Astrocyte of the cerebellum (primary cell): ENCODE results near the gene XCL1.

Experiments used
- DNase-seq: peaks from one replicate; pipeline ENCODE4 v3.0.0-alpha.2; 2011; ENCODE audit warnings: low read depth
- H3K4me3 ChIP-seq: 2 replicates; pipeline ENCODE4 v1.5.1; 2011; ENCODE audit warnings: mild to moderate bottlenecking, low read depth, low read length, moderate library complexity
- in situ Hi-C: cut with HindIII; loops from 2 replicates; pipeline ENCODE4 v1.10.0; 2017; ENCODE audit warnings: low sequenced_read_pairs
- TF ChIP-seq, protein P1 (sequence below): IDR thresholded peaks from 2 replicates; pipeline ENCODE4 v1.5.1; 2012; ENCODE audit warnings: low read length, low read depth, moderate library complexity, mild to moderate bottlenecking; ENCODE audit errors: missing control alignments

Gene XCL1

DNA sequence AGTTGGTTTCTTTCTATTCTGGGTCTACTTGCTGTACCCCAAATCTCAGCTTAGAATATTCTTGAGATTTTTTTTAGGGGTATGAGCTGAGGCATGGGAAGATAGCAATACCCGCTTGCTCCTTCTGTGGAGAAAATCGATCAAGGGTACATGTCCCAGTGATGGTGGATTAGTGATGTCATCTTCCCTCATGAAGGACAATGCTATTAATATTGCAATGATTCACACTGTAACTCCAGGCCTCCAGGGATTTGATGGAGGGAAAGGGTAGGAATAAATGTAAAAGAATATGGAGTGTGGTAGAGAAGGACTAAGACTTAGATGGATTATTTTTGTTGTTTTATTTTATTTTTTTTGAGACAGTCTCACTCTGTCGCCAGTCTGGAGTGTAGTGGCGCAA is 47.4 kb downstream of the XCL1 start:
- H3K4me3 ChIP-seq: no peak overlapping the region
- in situ Hi-C loops: loop anchor here (25.0 kb wide), 1 partner anchor 713 kb away; no protein-coding TSS in a partner anchor
- DNase-seq: no peak
- TF ChIP-seq, protein P1, sequence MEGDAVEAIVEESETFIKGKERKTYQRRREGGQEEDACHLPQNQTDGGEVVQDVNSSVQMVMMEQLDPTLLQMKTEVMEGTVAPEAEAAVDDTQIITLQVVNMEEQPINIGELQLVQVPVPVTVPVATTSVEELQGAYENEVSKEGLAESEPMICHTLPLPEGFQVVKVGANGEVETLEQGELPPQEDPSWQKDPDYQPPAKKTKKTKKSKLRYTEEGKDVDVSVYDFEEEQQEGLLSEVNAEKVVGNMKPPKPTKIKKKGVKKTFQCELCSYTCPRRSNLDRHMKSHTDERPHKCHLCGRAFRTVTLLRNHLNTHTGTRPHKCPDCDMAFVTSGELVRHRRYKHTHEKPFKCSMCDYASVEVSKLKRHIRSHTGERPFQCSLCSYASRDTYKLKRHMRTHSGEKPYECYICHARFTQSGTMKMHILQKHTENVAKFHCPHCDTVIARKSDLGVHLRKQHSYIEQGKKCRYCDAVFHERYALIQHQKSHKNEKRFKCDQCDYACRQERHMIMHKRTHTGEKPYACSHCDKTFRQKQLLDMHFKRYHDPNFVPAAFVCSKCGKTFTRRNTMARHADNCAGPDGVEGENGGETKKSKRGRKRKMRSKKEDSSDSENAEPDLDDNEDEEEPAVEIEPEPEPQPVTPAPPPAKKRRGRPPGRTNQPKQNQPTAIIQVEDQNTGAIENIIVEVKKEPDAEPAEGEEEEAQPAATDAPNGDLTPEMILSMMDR: no peak

DNA sequence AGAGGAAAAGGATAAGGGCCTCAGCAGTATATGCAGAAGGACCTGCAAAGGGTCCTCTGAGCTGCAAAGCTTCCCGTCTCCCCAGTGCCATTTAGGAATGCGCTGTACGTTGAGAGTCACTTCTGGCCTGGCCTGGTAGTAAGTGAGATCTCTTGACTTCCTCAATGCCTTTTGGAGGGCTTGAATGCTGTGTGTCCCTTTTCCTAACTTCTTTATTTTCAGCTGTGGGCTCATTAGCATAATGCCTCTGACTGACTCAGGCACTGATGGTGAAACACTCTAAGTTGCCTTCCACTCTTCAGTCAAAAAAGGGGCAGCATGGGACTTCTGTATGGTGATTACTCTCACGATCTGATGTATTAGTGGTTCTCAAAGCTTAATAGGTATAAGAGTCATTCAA is 49.9 kb downstream of the XCL1 start:
- H3K4me3 ChIP-seq: no peak overlapping the region
- DNase-seq: no peak
- TF ChIP-seq, protein P1: no peak
- in situ Hi-C loops: loop anchor here (25.0 kb wide), 1 partner anchor 486 kb away; the partner anchor contains the start of gene ATP1B1

DNA sequence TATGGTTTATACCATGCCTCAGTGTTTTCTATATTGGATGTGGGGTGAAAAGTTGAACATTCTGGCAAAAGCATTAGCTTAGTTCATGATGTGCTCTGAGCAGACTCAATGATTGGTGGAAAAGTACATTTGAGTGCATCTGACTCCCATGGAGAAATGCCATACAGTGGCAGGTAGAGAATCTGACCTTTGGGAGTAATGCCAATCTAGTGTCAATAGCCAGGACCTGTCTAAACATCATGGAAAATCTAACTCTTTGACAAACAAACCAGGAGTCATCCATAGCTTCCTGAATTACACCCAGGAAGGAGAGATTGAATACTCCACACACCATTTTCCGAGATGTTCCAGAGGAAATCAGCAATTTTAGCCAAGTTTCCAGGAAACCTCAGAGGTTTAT is 51.0 kb downstream of the XCL1 start:
- DNase-seq: no peak
- TF ChIP-seq, protein P1: no peak
- in situ Hi-C loops: loop anchor here (25.0 kb wide), 1 partner anchor 485 kb away; the partner anchor contains the start of gene ATP1B1
- no peak overlapping the region for H3K4me3 ChIP-seq

DNA sequence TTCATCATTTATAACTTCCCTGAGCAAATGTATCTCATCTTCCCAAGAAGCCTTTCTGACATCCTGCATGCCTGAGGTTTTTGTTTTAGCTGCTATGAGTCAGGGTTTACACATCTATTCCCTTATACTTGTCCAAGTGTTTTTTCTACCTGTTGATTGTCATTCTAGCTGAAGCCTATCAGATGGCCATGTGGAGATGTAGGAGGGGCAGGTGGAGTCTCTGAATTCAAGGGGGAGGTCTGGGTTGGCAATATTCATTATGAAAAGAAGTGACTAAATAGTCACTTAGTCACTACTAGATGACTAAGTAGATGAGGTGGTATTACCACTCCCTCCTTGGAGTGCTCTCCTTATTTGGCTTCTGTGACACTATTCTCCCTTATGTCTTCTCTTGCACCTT is 52.4 kb downstream of the XCL1 start:
- TF ChIP-seq, protein P1: no peak
- H3K4me3 ChIP-seq: no peak overlapping the region
- DNase-seq: no peak
- in situ Hi-C loops: loop anchor here (25.0 kb wide), 1 partner anchor 483 kb away; the partner anchor contains the start of gene ATP1B1

DNA sequence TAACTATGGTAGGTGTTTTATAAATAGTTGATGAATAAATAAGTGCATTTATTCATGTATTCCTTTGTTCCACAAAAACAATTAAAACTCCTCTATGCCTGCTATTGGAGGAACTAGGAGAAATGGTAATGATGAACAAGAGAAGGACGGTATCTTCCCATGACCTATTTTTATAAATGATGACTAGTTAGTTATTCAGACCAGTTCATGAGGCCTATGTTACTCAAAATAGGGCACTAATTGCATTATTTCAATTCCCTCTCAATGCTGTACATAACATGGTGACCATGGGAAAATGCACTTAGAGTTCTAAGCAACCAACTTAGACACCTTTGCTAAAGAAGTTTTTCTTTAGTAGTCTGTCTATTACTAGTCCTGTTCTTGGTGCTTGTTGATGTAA is 53.1 kb downstream of the XCL1 start:
- TF ChIP-seq, protein P1: no peak
- DNase-seq: no peak
- in situ Hi-C loops: loop anchor here (25.0 kb wide), 1 partner anchor 483 kb away; the partner anchor contains the start of gene ATP1B1
- no peak overlapping the region for H3K4me3 ChIP-seq
